Neural cell (in vitro differentiated cells): ENCODE results near the gene RFT1.

Experiments
- CTCF ChIP-seq: fragments of 450-650 bp; IDR thresholded peaks from 2 replicates; pipeline ENCODE4 v1.5.1; 2014; ENCODE audit warnings: antibody characterized with exemption, mild to moderate bottlenecking, moderate library complexity; ENCODE audit not compliant: poor library complexity, severe bottlenecking
- EZH2 ChIP-seq: fragments of 200-600, 300-800 bp; shearing (Covaris generic), sonication (generic); IDR thresholded peaks from 2 replicates; pipeline ENCODE4 v1.6.1; 2014; ENCODE audit warnings: antibody characterized with exemption, low read length, borderline replicate concordance, mild to moderate bottlenecking; ENCODE audit not compliant: insufficient read depth, poor library complexity, severe bottlenecking
- TAF1 ChIP-seq: IDR thresholded peaks from 2 replicates; pipeline ENCODE4 v1.6.1; 2012; ENCODE audit warnings: low read depth
- TF ChIP-seq, protein P1 (sequence below): IDR thresholded peaks from 2 replicates; pipeline ENCODE4 v1.6.1; 2012; ENCODE audit warnings: borderline replicate concordance

DNA sequence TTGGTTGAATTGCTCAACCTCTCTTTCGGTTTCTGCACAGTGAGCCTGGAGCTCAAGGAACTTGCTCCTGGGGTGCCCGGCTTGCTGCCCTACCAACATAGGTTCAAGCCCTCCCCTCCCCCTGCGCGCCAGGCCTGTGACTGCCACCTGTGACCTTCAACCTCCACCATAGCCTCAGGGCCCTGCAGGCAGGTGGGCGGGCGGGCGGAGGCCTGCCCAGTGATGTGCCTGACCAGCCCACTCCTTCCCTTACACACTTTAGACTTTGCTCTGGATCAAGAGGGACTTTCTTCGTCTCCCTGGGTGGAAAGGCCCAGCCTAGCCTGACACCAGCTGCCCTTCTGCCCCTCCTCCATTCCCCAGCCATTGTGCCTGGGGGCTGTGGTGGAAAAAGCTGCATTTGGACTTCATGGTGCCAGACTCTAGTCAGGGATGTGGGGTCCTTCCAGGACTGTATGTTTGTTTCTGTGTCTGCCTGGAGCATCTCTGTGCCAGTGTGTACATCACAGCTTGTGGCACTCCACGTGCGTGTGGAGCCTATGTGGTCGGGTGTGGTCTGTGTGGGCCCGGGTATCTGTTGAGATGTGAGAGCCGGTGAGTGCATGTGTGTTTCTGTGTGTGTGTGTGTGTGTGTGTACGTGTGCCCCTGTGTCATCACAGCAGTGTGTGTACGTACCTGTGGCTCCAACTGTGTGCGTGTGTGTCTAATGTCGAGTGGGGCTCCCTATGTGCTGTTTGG, 40.3 kb upstream of the RFT1 start:
- TF ChIP-seq EZH2 (no peak), TAF1 (no peak), CTCF (no peak)
- TF ChIP-seq, protein P1, sequence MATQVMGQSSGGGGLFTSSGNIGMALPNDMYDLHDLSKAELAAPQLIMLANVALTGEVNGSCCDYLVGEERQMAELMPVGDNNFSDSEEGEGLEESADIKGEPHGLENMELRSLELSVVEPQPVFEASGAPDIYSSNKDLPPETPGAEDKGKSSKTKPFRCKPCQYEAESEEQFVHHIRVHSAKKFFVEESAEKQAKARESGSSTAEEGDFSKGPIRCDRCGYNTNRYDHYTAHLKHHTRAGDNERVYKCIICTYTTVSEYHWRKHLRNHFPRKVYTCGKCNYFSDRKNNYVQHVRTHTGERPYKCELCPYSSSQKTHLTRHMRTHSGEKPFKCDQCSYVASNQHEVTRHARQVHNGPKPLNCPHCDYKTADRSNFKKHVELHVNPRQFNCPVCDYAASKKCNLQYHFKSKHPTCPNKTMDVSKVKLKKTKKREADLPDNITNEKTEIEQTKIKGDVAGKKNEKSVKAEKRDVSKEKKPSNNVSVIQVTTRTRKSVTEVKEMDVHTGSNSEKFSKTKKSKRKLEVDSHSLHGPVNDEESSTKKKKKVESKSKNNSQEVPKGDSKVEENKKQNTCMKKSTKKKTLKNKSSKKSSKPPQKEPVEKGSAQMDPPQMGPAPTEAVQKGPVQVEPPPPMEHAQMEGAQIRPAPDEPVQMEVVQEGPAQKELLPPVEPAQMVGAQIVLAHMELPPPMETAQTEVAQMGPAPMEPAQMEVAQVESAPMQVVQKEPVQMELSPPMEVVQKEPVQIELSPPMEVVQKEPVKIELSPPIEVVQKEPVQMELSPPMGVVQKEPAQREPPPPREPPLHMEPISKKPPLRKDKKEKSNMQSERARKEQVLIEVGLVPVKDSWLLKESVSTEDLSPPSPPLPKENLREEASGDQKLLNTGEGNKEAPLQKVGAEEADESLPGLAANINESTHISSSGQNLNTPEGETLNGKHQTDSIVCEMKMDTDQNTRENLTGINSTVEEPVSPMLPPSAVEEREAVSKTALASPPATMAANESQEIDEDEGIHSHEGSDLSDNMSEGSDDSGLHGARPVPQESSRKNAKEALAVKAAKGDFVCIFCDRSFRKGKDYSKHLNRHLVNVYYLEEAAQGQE: no peak
